ENCODE data around the gene TMEM163.
"Not testable (repeated sequence)": the region's sequence is repeated elsewhere in the genome, so short reads cannot be mapped to it uniquely, and the experiment has no call there.

The TMEM163 gene

GRCh38 chr2:134581877-134582546 lies 136.8 kb downstream of the TMEM163 start:
- DNase-seq (ENCODE audit: low read depth) = no peak

- DNase-seq (ENCODE audit: low read depth) = no peak
Measured at GRCh38 chr2:134578316-134578715, 140.5 kb downstream of the TMEM163 start.

- DNase-seq (ENCODE audit: low read depth) = no peak
Measured at GRCh38 chr2:134576478-134576877, 142.3 kb downstream of the TMEM163 start.

GRCh38 chr2:134575888-134576287 lies 142.9 kb downstream of the TMEM163 start:
- DNase-seq (ENCODE audit: low read depth) = no peak

GRCh38 chr2:134574611-134575330 lies 144.0 kb downstream of the TMEM163 start:
- no peak for DNase-seq (ENCODE audit: low read depth)

- no peak for DNase-seq (ENCODE audit: low read depth)
Measured at GRCh38 chr2:134573724-134574123, 145.1 kb downstream of the TMEM163 start.

- DNase-seq (ENCODE audit: low read depth) = no peak
Measured at GRCh38 chr2:134573085-134573370, 145.8 kb downstream of the TMEM163 start.

- no peak for DNase-seq (ENCODE audit: low read depth)
Measured at GRCh38 chr2:134572314-134573084, 146.3 kb downstream of the TMEM163 start.

- no peak for DNase-seq (ENCODE audit: low read depth)
Measured at GRCh38 chr2:134570676-134571075, 148.1 kb downstream of the TMEM163 start.

GRCh38 chr2:134568413-134568812 lies 150.4 kb downstream of the TMEM163 start:
- no peak for DNase-seq (ENCODE audit: low read depth)

GRCh38 chr2:134567666-134568065 lies 151.1 kb downstream of the TMEM163 start:
- no peak for DNase-seq (ENCODE audit: low read depth)

GRCh38 chr2:134564955-134565354 lies 153.8 kb downstream of the TMEM163 start:
- DNase-seq (ENCODE audit: low read depth) = not testable (repeated sequence)

GRCh38 chr2:134564549-134564948 lies 154.3 kb downstream of the TMEM163 start:
- no peak for DNase-seq (ENCODE audit: low read depth)

GRCh38 chr2:134558208-134558830 lies 160.5 kb downstream of the TMEM163 start:
- DNase-seq (ENCODE audit: low read depth) = no peak

GRCh38 chr2:134555411-134555810 lies 163.4 kb downstream of the TMEM163 start:
- no peak for DNase-seq (ENCODE audit: low read depth)

GRCh38 chr2:134553657-134554056 lies 165.1 kb downstream of the TMEM163 start:
- no peak for DNase-seq (ENCODE audit: low read depth)

- DNase-seq (ENCODE audit: low read depth) = no peak
Measured at GRCh38 chr2:134550566-134551164, 168.1 kb downstream of the TMEM163 start.

- no peak for DNase-seq (ENCODE audit: low read depth)
Measured at GRCh38 chr2:134549104-134549503, 169.7 kb downstream of the TMEM163 start.

- DNase-seq (ENCODE audit: low read depth) = no peak
Measured at GRCh38 chr2:134540990-134541389, 177.8 kb downstream of the TMEM163 start.

GRCh38 chr2:134539981-134540380 lies 178.8 kb downstream of the TMEM163 start:
- no peak for DNase-seq (ENCODE audit: low read depth)

GRCh38 chr2:134537702-134538101 lies 181.1 kb downstream of the TMEM163 start:
- DNase-seq (ENCODE audit: low read depth) = no peak

- DNase-seq (ENCODE audit: low read depth) = no peak
Measured at GRCh38 chr2:134537121-134537520, 181.7 kb downstream of the TMEM163 start.

Measured in T-helper 22 cell (primary cell).